Measurements from ENCODE around the gene BNIPL. TPM values are rescaled to one million over a fixed set of nuclear protein-coding genes. Genes with fewer than 3 reads are reported as not detected.

BNIPL gene
- total and polyA plus RNA-seq, 2 of the 13 experiments (the other 11 are each of a cell fraction or from before 2014, with no cell fraction given), result 0.40 to 1.1 TPM

GRCh38 chr1:151006327-151007052 lies 29.9 kb upstream of the BNIPL start, which contains the start of gene MINDY1 (continued):
- TF ChIP-seq AKNA (CRISPR knock-in tag; IDR thresholded peaks at IDR 0.05; ENCODE audit: borderline replicate concordance) (no peak), TCF7L2 (IDR thresholded peaks at IDR 0.05; ENCODE audit: low read depth, low read length) (no peak), MLLT10 (CRISPR knock-in tag; IDR thresholded peaks at IDR 0.05) (no peak), ZNF784 (CRISPR knock-in tag; IDR thresholded peaks at IDR 0.05; ENCODE audit: borderline replicate concordance) (no peak), ARNT2 (CRISPR knock-in tag; IDR thresholded peaks at IDR 0.05; ENCODE audit: low read depth) (no peak), MZF1 (CRISPR knock-in tag; IDR thresholded peaks at IDR 0.05; ENCODE audit: borderline replicate concordance) (no peak), TRAFD1 (CRISPR knock-in tag; IDR thresholded peaks at IDR 0.05; ENCODE audit: borderline replicate concordance) (no peak), NBN (conservative IDR thresholded peaks at IDR 0.05) (no peak), ZNF878 (CRISPR knock-in tag; IDR thresholded peaks at IDR 0.05) (no peak), SMYD3 (CRISPR knock-in tag; IDR thresholded peaks at IDR 0.05) (no peak), ZNF674 (CRISPR knock-in tag; IDR thresholded peaks at IDR 0.05; ENCODE audit: low read depth) (no peak), NR2F1 (CRISPR knock-in tag; IDR thresholded peaks at IDR 0.05) (no peak), STAT5B (CRISPR knock-in tag; IDR thresholded peaks at IDR 0.05) (no peak), FOXC1 (CRISPR knock-in tag; IDR thresholded peaks at IDR 0.05; ENCODE audit: borderline replicate concordance) (no peak), RXRA (CRISPR knock-in tag; IDR thresholded peaks at IDR 0.05) (peak; percentile 55), MLX (CRISPR knock-in tag; IDR thresholded peaks at IDR 0.05) (no peak), ZNF513 (CRISPR knock-in tag; conservative IDR thresholded peaks at IDR 0.05) (no peak), FOXJ3 (CRISPR knock-in tag; IDR thresholded peaks at IDR 0.05; ENCODE audit: borderline replicate concordance) (peak; percentile 16; the same call in 1 of the 2 replicates), POLR2AphosphoS5 (IDR thresholded peaks at IDR 0.05; ENCODE audit: low read depth, low read length) (peak; percentile 71), HNF4A (CRISPR knock-in tag; IDR thresholded peaks at IDR 0.05) (peak; percentile 22; the same call in 1 of the 2 replicates)
